HFF-Myc (cell line): Measurements from ENCODE around the gene SERGEF.

Experiments
- DNase-seq: peaks from one replicate; pipeline ENCODE4 v3.0.0-alpha.2; 2011; ENCODE audit warnings: low read depth; ENCODE audit errors: extremely low read depth
- H3K4me3 ChIP-seq: replicated peaks from 2 replicates; pipeline ENCODE4 v1.5.1; 2011; ENCODE audit warnings: low read depth, mild to moderate bottlenecking, control low read depth, low read length
- CTCF ChIP-seq: IDR thresholded peaks from 2 replicates; pipeline ENCODE4 v1.5.1; 2012; ENCODE audit warnings: mild to moderate bottlenecking, low read depth, low read length, control low read depth; ENCODE audit errors: missing control alignments

The SERGEF gene

GRCh38 chr11:17777738-17778091, 235.1 kb downstream of the SERGEF start:
- no peak for DNase-seq
- H3K4me3 ChIP-seq = no peak overlapping the region
- no peak for TF ChIP-seq CTCF

- no peak for TF ChIP-seq CTCF
- no peak for DNase-seq
- H3K4me3 ChIP-seq = no peak overlapping the region
Measured at GRCh38 chr11:17777086-17777737, 235.6 kb downstream of the SERGEF start.

GRCh38 chr11:17776212-17776875, 236.5 kb downstream of the SERGEF start:
- H3K4me3 ChIP-seq = no peak overlapping the region
- no peak for TF ChIP-seq CTCF
- DNase-seq = no peak

GRCh38 chr11:17775507-17776211, 237.2 kb downstream of the SERGEF start:
- no peak overlapping the region for H3K4me3 ChIP-seq
- TF ChIP-seq CTCF = no peak
- DNase-seq = no peak

- TF ChIP-seq CTCF = no peak
- no peak for DNase-seq
Measured at GRCh38 chr11:17775035-17775348, 237.9 kb downstream of the SERGEF start.

GRCh38 chr11:17774232-17775034, 238.4 kb downstream of the SERGEF start:
- TF ChIP-seq CTCF = no peak
- DNase-seq = no peak
- H3K4me3 ChIP-seq = no peak overlapping the region

More at GRCh38 chr11:17775035-17775348, 237.9 kb downstream of the SERGEF start:
- H3K4me3 ChIP-seq = no peak overlapping the region
